Sigmoid colon (tissue), 7 donors: Measurements from ENCODE around the gene SOX15. TPM values are rescaled to one million over a fixed set of nuclear protein-coding genes. Genes with fewer than 3 reads are reported as not detected.
A peak's percentile ranks its signal among the peaks of the same experiment; 100 is the strongest.

Experiments
- DNase-seq: peaks from one replicate; pipeline ENCODE4 v3.0.0-alpha.2; 2019
- H3K27ac ChIP-seq, 4 donors: fragments of 200-600 bp; sonication (generic); one replicate each; pipeline ENCODE4 v1.5.1; 2016 to 2019; ENCODE audit warnings: mild to moderate bottlenecking in 1 of 4
- H3K27me3 ChIP-seq, 3 donors: fragments of 200-600 bp; sonication (generic); one replicate each; pipeline ENCODE4 v1.5.1; 2019; ENCODE audit warnings: mild to moderate bottlenecking in 1 of 3
- H3K36me3 ChIP-seq, 4 donors: fragments of 200-600 bp; sonication (generic); one replicate each; pipeline ENCODE4 v1.5.1; 2016 to 2019
- H3K4me1 ChIP-seq, 4 donors: fragments of 200-600 bp; sonication (generic); one replicate each; pipeline ENCODE4 v1.5.1; 2017 to 2019
- H3K4me3 ChIP-seq, 4 donors: fragments of 200-600 bp; sonication (generic); one replicate each; pipeline ENCODE4 v1.5.1; 2017 to 2019; ENCODE audit warnings: mild to moderate bottlenecking in 2 of 4, moderate library complexity in 1 of 4
- H3K9me3 ChIP-seq, 4 donors: fragments of 200-600 bp in 3 of 4; sonication (generic) in 3 of 4; one replicate each; pipeline versions ENCODE4 v1.5.1 to v1.6.1; 2013 to 2019
- CTCF ChIP-seq, 4 experiments: fragments of 450-650 bp in 3 of 4; fragments of 200-600 bp in 1 of 4; IDR thresholded peaks; one replicate each; pipeline ENCODE4 v1.5.1; 2016 to 2019; ENCODE audit warnings: antibody characterized with exemption in 4 of 4, mild to moderate bottlenecking in 3 of 4, moderate library complexity in 2 of 4
- EP300 ChIP-seq, 4 donors: sonication (generic); formaldehyde crosslinking; IDR thresholded peaks; one replicate each; pipeline ENCODE4 v1.6.1; 2017; ENCODE audit warnings: antibody characterized with exemption in 4 of 4
- POLR2A ChIP-seq, 2 donors: fragments of 450-650 bp; IDR thresholded peaks; one replicate each; pipeline ENCODE4 v1.6.1; 2016; ENCODE audit warnings: antibody characterized with exemption in 2 of 2, mild to moderate bottlenecking in 2 of 2, moderate library complexity in 2 of 2
- POLR2AphosphoS5 ChIP-seq, 4 donors: sonication (generic); formaldehyde crosslinking; IDR thresholded peaks; one replicate each; pipeline ENCODE4 v1.6.1; 2017; ENCODE audit warnings: antibody characterized with exemption in 4 of 4
- WGBS, 2 donors: extraction: QIAGEN DNeasy Blood & Tissue Kit; methylation state at CpG; one replicate each; pipeline ENCODE4 v1.1.7; 2013; 5-methylcytosine and 5-hydroxymethylcytosine counted together
- intact Hi-C: fragments of 100-400 bp; cut with DNase I; formaldehyde crosslinking; loops from one replicate; pipeline ENCODE4 v1.15.1; 2023
- polyA plus RNA-seq, 3 donors: library from polyadenylated mRNA; stranded (reverse); fragments of 200-250 nt; gene quantifications; one replicate each; pipeline ENCODE4 v1.2.3, GENCODE V29; 2013
- total RNA-seq, 4 donors: library from RNA; depleted of rRNA; stranded (reverse); fragments of >200 nt; gene quantifications; one replicate each; pipeline ENCODE4 v1.1.0, GENCODE V29; 2016
- donor health status: healthy with polysubstance abuse.
- donor health status: Bipolar disorder and iron deficiency.
- donor health status: healthy.

Gene SOX15
- total and polyA plus RNA-seq, 7 donors, result 1.2 to 15.3 (median 4.8) TPM; not detected in 1

GRCh38 chr17:7562208-7562605 lies 27.7 kb downstream of the SOX15 start:
- intact Hi-C loops, result loop anchor here (5.0 to 10.0 kb wide), 2 partner anchors 180 to 307 kb away; partner anchors contain the start of genes CTDNEP1, ELP5 and TNK1
- 1% methylated on average over 28 of the region's 28 CpGs for WGBS, 2 donors

DNA sequence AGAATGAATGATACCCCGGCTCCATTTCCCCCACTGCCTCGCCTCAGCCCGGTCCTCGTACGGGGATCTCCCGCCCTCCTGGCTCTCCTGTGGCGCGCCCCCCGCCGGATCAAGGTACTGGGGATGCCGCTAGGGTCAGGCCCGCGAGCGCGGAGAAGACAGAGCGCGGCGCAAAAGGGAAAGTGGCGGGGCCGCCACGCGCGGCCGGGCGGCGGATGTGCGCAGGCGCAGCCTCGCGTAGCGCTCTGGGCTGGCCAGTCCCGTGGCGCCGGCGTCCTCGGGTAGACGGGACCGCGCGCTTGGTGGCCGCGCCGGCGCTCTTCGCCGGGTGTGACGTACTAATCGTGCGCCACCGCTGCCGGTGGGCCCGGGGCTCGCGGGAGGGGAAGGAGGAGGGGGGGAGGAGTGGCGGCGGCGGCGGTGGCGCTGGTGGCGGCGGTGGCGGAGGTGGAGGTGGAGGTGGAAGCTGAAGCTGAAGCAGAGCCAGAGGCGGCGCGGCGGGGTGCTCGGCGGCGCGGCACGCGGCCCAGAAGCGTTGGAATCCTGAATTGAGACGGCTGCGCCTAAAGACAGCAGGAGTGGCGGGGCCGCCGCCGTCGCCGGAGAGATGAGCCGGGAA lies 28.2 kb downstream of the SOX15 start, which contains the start of gene SENP3:
SENP3 (plus strand) TSS at position 331 of the 619 bp plus-strand sequence. CDS start 1,158 bp downstream, outside the sequence.
- Histone ChIP-seq H3K27ac (peak within 1 kb of the TSS; percentile 89 to 98 (median 97)), H3K9me3 (no peaks in the 10 kb centered on the region), H3K4me3 (peak within 1 kb of the TSS; percentile 73 to 97 (median 86)), H3K36me3 (peaks cover 13 to 35% (median 30%) of the 10 kb centered on the region in 4 donors), H3K4me1 (peaks cover 0 to 70% (median 64%) of the 10 kb centered on the region in 4 donors), H3K27me3 (no peaks in the 10 kb centered on the region)
- intact Hi-C loops, result loop anchor here (1.0 to 10.0 kb wide), 8 partner anchors 47 to 307 kb away; partner anchors contain the start of genes CTDNEP1, ELP5, FXR2 and NEURL4
- WGBS, 2 donors, result 1% methylated on average over 82 of the region's 82 CpGs
- TF ChIP-seq CTCF (IDR thresholded peaks at IDR 0.05) (no peak), EP300 (IDR thresholded peaks at IDR 0.05) (no peak), POLR2AphosphoS5 (IDR thresholded peaks at IDR 0.05) (peak; percentile 63 to 87 (median 82)), POLR2A (IDR thresholded peaks at IDR 0.05) (peak; percentile 21 to 38)
- DNase-seq, result peak; percentile 96

More at GRCh38 chr17:7562208-7562605, 27.7 kb downstream of the SOX15 start:
- H3K27me3 ChIP-seq, result no peaks in the 10 kb centered on the region
- H3K4me1 ChIP-seq, result peaks cover 0 to 66% (median 61%) of the 10 kb centered on the region in 4 donors
- H3K9me3 ChIP-seq, result no peaks in the 10 kb centered on the region
- peaks cover 13 to 40% (median 35%) of the 10 kb centered on the region in 4 donors for H3K36me3 ChIP-seq
- H3K27ac ChIP-seq, result peak overlapping the region; percentile 89 to 98 (median 97)
- TF ChIP-seq POLR2A (IDR thresholded peaks at IDR 0.05), result no peak
- TF ChIP-seq CTCF (IDR thresholded peaks at IDR 0.05), result no peak
- no peak for TF ChIP-seq POLR2AphosphoS5 (IDR thresholded peaks at IDR 0.05)
- TF ChIP-seq EP300 (IDR thresholded peaks at IDR 0.05), result no peak
- peak overlapping the region; percentile 73 to 97 (median 86) for H3K4me3 ChIP-seq
- DNase-seq, result no peak

- intact Hi-C loops, result loop anchor here (1.0 to 10.0 kb wide), 8 partner anchors 47 to 306 kb away; partner anchors contain the start of genes CTDNEP1, ELP5, FXR2 and NEURL4
- peak; percentile 86 to 96 (median 89) for TF ChIP-seq CTCF (IDR thresholded peaks at IDR 0.05)
- TF ChIP-seq POLR2AphosphoS5 (IDR thresholded peaks at IDR 0.05), result peak in 3 of 4 donors; percentile 43 to 58 (median 56)
- no peak for TF ChIP-seq POLR2A (IDR thresholded peaks at IDR 0.05)
- Histone ChIP-seq H3K4me1 (peaks cover 0 to 70% (median 64%) of the 10 kb centered on the region in 4 donors), H3K27me3 (no peaks in the 10 kb centered on the region), H3K9me3 (no peaks in the 10 kb centered on the region), H3K27ac (peak overlapping the region; percentile 89 to 98 (median 97)), H3K36me3 (peaks cover 12 to 29% (median 27%) of the 10 kb centered on the region in 4 donors), H3K4me3 (peak overlapping the region; percentile 73 to 97 (median 86))
- peak; percentile 98 for DNase-seq
- 0 to 1% methylated on average over 32 of the region's 32 CpGs for WGBS, 2 donors
Measured at GRCh38 chr17:7561028-7561575, 28.8 kb downstream of the SOX15 start.

- Histone ChIP-seq H3K9me3 (no peaks in the 10 kb centered on the region), H3K27ac (peak overlapping the region; percentile 89 to 98 (median 97)), H3K4me3 (peak overlapping the region in 3 of 4 donors; percentile 73 to 97 (median 94)), H3K4me1 (peaks cover 0 to 70% (median 64%) of the 10 kb centered on the region in 4 donors), H3K27me3 (no peaks in the 10 kb centered on the region), H3K36me3 (peaks cover 5 to 22% (median 20%) of the 10 kb centered on the region in 4 donors)
- DNase-seq, result peak; percentile 86
- intact Hi-C loops, result loop anchor here (1.0 to 10.0 kb wide), 8 partner anchors 46 to 306 kb away; partner anchors contain the start of genes CTDNEP1, ELP5, FXR2 and NEURL4
- TF ChIP-seq POLR2AphosphoS5 (IDR thresholded peaks at IDR 0.05), result peak in 1 of 4 donors; percentile 5
- no peak for TF ChIP-seq POLR2A (IDR thresholded peaks at IDR 0.05)
- TF ChIP-seq CTCF (IDR thresholded peaks at IDR 0.05), result peak; percentile 43 to 86 (median 70)
- no peak for TF ChIP-seq EP300 (IDR thresholded peaks at IDR 0.05)
- 14 to 34% methylated on average over 22 of the region's 22 CpGs for WGBS, 2 donors
Measured at GRCh38 chr17:7560172-7561027, 29.5 kb downstream of the SOX15 start.
